Epithelial cell of esophagus (primary cell): ENCODE measurements around the gene MAP3K3.

Experiments
- DNase-seq: peaks from one replicate; pipeline ENCODE4 v3.0.0; 2010; ENCODE audit warnings: low read depth
- H3K4me3 ChIP-seq: 2 replicates; pipeline ENCODE4 v1.5.1; 2011; ENCODE audit warnings: mild to moderate bottlenecking, low read length, control low read depth
- TF ChIP-seq, protein P1 (sequence below): IDR thresholded peaks from 2 replicates; pipeline ENCODE4 v1.5.1; 2011; ENCODE audit warnings: low read depth, mild to moderate bottlenecking, low read length, control low read depth, inconsistent platforms; ENCODE audit not compliant: insufficient read depth; ENCODE audit errors: missing control alignments

Gene MAP3K3

GRCh38 chr17:63621229-63621683, 961 bp upstream of the MAP3K3 start:
- TF ChIP-seq, protein P1, sequence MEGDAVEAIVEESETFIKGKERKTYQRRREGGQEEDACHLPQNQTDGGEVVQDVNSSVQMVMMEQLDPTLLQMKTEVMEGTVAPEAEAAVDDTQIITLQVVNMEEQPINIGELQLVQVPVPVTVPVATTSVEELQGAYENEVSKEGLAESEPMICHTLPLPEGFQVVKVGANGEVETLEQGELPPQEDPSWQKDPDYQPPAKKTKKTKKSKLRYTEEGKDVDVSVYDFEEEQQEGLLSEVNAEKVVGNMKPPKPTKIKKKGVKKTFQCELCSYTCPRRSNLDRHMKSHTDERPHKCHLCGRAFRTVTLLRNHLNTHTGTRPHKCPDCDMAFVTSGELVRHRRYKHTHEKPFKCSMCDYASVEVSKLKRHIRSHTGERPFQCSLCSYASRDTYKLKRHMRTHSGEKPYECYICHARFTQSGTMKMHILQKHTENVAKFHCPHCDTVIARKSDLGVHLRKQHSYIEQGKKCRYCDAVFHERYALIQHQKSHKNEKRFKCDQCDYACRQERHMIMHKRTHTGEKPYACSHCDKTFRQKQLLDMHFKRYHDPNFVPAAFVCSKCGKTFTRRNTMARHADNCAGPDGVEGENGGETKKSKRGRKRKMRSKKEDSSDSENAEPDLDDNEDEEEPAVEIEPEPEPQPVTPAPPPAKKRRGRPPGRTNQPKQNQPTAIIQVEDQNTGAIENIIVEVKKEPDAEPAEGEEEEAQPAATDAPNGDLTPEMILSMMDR = no peak
- H3K4me3 ChIP-seq = peak overlapping the region; percentile 69
- DNase-seq = no peak

GRCh38 chr17:63622574-63623390, 565 bp downstream of the MAP3K3 start:
- peak; percentile 50 for DNase-seq
- TF ChIP-seq, protein P1 = no peak
- peak overlapping the region; percentile 69 for H3K4me3 ChIP-seq

GRCh38 chr17:63623786-63624530, 1.7 kb downstream of the MAP3K3 start:
- TF ChIP-seq, protein P1 = no peak
- H3K4me3 ChIP-seq = peak overlapping the region; percentile 69
- DNase-seq = no peak

DNA sequence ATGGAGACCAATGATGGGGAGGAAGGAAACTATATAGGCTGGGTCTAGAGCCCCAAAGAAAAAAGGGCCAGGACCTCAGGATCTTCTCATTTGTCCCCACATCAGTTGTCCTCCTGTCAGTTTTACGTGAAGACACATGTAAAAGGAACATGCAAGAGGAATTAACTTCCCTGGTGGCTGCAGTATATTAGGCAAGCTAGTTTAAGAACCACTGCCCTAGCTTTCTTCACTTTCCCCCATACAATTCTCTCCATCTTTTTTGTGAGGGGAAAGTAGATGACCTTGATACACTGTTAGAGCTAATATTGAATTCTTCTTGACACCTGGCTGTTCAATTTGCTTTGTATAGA, 2.3 kb downstream of the MAP3K3 start:
- no peak for DNase-seq
- TF ChIP-seq, protein P1 = no peak
- no peak overlapping the region for H3K4me3 ChIP-seq

- DNase-seq = peak; percentile 13
- TF ChIP-seq, protein P1 = no peak
- H3K4me3 ChIP-seq = no peak overlapping the region
Observed at GRCh38 chr17:63626551-63627180, 4.4 kb downstream of the MAP3K3 start.

DNA sequence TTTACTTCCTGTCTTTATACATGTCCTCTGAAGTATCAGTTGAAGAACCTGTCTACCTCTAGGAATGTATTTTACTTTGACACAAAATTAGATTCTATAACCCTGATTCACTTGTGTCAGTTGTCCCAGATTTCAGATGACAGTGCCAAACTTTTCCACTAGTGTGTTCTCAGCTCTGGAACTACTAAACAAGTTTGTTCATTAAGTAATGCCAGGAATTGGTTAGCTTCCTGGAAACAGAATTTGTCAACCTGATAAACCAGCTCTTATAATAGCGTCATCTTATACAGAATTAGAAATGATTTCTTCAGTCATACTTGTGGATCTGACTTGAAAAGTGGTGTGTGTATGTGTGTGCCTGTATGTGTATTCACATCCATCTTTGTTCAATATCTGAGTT, 7.4 kb downstream of the MAP3K3 start:
- peak; percentile 59 for DNase-seq
- TF ChIP-seq, protein P1 = no peak
- no peak overlapping the region for H3K4me3 ChIP-seq
